Panc1 (cell line): ENCODE data around the gene POU2AF2. TPM values are rescaled to one million over a fixed set of nuclear protein-coding genes. Genes with fewer than 3 reads are reported as not detected.

Experiments used
- ATAC-seq: fragments of 200-7000 bp; cut with Tn5 transposase; 2 replicates; pipeline ENCODE4 v1.9.1; 2020; ENCODE audit warnings: mild to moderate bottlenecking, moderate library complexity
- BruUV-seq: library from RNA; stranded (reverse); fragments of 400-500 nt; replicated peaks from 2 replicates; lab custom pipeline; 2021; lab: Mats Ljungman, UMichigan
- CTCF ChIA-PET: fragments of 300-600 bp; sonication (Branson Sonifier 250); formaldehyde crosslinking; loops from one replicate; lab custom pipeline; 2022; ENCODE audit warnings: antibody characterized with exemption; lab: Charles Lee
- POLR2A ChIA-PET: fragments of 300-600 bp; sonication (Branson Sonifier 250); formaldehyde crosslinking; loops from one replicate; lab custom pipeline; 2022; ENCODE audit warnings: antibody characterized with exemption; lab: Charles Lee
- DNase-seq: peaks from one replicate; pipeline ENCODE4 v3.0.0-alpha.2; 2010; ENCODE audit warnings: low read depth, low spot score
- H3K27ac ChIP-seq: 2 replicates; pipeline ENCODE4 v1.5.1; 2011; ENCODE audit warnings: mild to moderate bottlenecking, low read length, inconsistent platforms
- H3K27me3 ChIP-seq: fragments of 200-500 bp; sonication (Bioruptor generic); 2 replicates; pipeline ENCODE4 v1.6.0; 2014; ENCODE audit warnings: low read length, inconsistent platforms; ENCODE audit not compliant: control insufficient read depth, insufficient read depth
- H3K36me3 ChIP-seq: fragments of 200-500 bp; sonication (Bioruptor generic); 2 replicates; pipeline ENCODE4 v1.5.1; 2014; ENCODE audit warnings: inconsistent platforms, mild to moderate bottlenecking, low read length, moderate library complexity; ENCODE audit not compliant: control insufficient read depth, insufficient read depth
- H3K4me1 ChIP-seq: 2 replicates; pipeline ENCODE4 v1.5.1; 2011; ENCODE audit warnings: inconsistent platforms, mild to moderate bottlenecking, low read length, moderate library complexity; ENCODE audit not compliant: control insufficient read depth, insufficient read depth
- H3K4me3 ChIP-seq, 2 experiments: 2 replicates each; pipeline ENCODE4 v1.5.1; 2011 to 2012; ENCODE audit warnings: low read depth in 2 of 2, low read length in 2 of 2, mild to moderate bottlenecking in 2 of 2, inconsistent platforms in 1 of 2, moderate library complexity in 1 of 2
- H3K9me3 ChIP-seq: fragments of 200-500 bp; sonication (Bioruptor generic); 2 replicates; pipeline ENCODE4 v1.5.1; 2014; ENCODE audit warnings: low read depth, mild to moderate bottlenecking, inconsistent platforms, low read length, moderate library complexity; ENCODE audit not compliant: control insufficient read depth, insufficient read depth
- POLR2AphosphoS5 ChIP-seq: IDR thresholded peaks from 2 replicates; pipeline ENCODE4 v1.6.1; 2012; ENCODE audit warnings: mild to moderate bottlenecking, low read depth, low read length, moderate library complexity
- SIN3A ChIP-seq: IDR thresholded peaks from 2 replicates; pipeline ENCODE4 v1.6.1; 2012; ENCODE audit warnings: low read depth, mild to moderate bottlenecking, low read length, moderate library complexity, borderline replicate concordance; ENCODE audit not compliant: insufficient read depth
- TCF7L2 ChIP-seq: IDR thresholded peaks from 2 replicates; pipeline ENCODE4 v1.6.1; 2011; ENCODE audit warnings: mild to moderate bottlenecking, low read depth, low read length, inconsistent platforms
- in situ Hi-C: cut with HindIII; loops from 2 replicates; pipeline ENCODE4 v1.10.0; 2016; ENCODE audit warnings: low sequenced_read_pairs, low pct_unique_long_range_greater_than_20kb
- intact Hi-C: fragments of 100-400 bp; cut with micrococcal nuclease; formaldehyde crosslinking; loops from one replicate; pipeline ENCODE4 v1.10.0; 2022; ENCODE audit not compliant: unreplicated experiment
- total RNA-seq: library from RNA; stranded (reverse); gene quantifications from one replicate; pipeline ENCODE4 v1.2.1, GENCODE V29; 2021; ENCODE audit not compliant: unreplicated experiment
- TF ChIP-seq, protein P1 (sequence below): fragments of 450-650 bp; IDR thresholded peaks from 2 replicates; pipeline ENCODE4 v1.5.1; 2017; ENCODE audit warnings: mild to moderate bottlenecking
- TF ChIP-seq, protein P2 (sequence below), 2 experiments: IDR thresholded peaks; 2 replicates each; pipeline ENCODE4 v1.6.1; 2011 to 2012; ENCODE audit warnings: low read depth in 2 of 2, control low read depth in 1 of 2, low read length in 1 of 2, mild to moderate bottlenecking in 1 of 2, moderate library complexity in 1 of 2; ENCODE audit not compliant: insufficient read depth in 1 of 2

Gene POU2AF2
- total RNA-seq, 1 experiment from 2014 or later = not detected

DNA sequence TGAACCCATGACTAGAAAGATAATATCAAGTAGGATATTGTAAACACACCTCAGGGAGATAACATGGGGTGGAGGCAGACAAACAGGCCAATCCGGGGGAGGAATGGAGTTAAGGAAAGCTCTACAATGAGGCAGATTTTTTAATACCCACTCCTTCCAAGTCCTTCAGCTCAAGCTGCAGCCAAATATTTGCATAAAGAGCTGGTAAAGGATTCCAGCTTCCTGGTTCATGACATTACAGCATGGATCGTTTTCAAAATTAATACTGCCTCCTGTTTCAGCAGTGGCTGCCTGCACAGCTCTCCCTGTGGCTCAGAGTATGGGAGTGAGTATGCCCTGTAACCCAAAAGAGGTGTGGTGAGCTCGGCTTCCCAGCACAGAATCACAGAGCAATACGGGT lies 57.9 kb downstream of the POU2AF2 start:
- Histone ChIP-seq H3K27ac (no peak overlapping the region), H3K36me3 (no peaks in the 10 kb centered on the region), H3K4me3 (no peak overlapping the region), H3K4me1 (no peaks in the 10 kb centered on the region), H3K27me3 (peaks cover 35% of the 10 kb centered on the region), H3K9me3 (no peaks in the 10 kb centered on the region)
- DNase-seq (no peak), ATAC-seq (no peak)
- intact Hi-C loops = no loop called here
- TF ChIP-seq POLR2AphosphoS5 = no peak
- in situ Hi-C loops = no loop called here
- BruUV-seq = no TSS peak
- ChIA-PET CTCF (interaction anchor here (0.7 kb wide), 1 partner anchor 144 kb away, joined by 5 read pairs; no protein-coding TSS in a partner anchor), POLR2A (no interaction called here)

DNA sequence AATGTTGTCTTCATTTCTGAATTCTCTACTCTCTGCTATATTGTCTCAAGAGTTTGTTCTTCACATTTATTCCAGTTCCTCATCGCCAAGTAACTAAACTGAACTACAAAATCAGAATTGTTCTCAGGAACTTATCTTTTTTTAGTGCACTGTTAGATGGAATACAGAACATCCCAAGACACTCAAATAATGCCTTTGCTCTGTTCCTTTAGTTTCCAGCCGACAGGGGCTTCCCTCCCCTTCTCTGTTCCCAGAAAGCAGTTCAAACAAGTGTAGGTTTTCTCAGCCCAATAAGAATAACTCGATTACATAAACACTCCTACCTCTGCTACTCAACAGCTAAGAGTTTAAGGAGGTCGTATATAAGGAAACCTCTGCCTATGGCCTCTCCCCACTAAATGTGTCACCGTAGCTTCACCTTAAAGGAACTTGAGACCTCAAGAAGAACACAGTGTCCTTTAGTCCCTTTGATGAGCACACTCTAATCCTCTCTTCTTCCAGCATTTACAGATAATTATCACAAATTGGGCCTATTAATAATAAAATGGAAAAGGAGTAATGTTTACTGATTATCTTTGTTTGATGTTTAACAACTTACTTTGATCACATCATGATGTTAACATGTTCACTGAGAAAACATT lies 59.8 kb downstream of the POU2AF2 start:
- intact Hi-C loops = no loop called here

More for the DNA sequence above, 59.8 kb downstream of the POU2AF2 start:
- Histone ChIP-seq H3K27ac (no peak overlapping the region), H3K9me3 (no peaks in the 10 kb centered on the region), H3K4me3 (no peak overlapping the region), H3K4me1 (no peaks in the 10 kb centered on the region), H3K36me3 (no peaks in the 10 kb centered on the region), H3K27me3 (peaks cover 47% of the 10 kb centered on the region)
- TF ChIP-seq POLR2AphosphoS5 (no peak), TCF7L2 (no peak), SIN3A (no peak)
- TF ChIP-seq, protein P1, sequence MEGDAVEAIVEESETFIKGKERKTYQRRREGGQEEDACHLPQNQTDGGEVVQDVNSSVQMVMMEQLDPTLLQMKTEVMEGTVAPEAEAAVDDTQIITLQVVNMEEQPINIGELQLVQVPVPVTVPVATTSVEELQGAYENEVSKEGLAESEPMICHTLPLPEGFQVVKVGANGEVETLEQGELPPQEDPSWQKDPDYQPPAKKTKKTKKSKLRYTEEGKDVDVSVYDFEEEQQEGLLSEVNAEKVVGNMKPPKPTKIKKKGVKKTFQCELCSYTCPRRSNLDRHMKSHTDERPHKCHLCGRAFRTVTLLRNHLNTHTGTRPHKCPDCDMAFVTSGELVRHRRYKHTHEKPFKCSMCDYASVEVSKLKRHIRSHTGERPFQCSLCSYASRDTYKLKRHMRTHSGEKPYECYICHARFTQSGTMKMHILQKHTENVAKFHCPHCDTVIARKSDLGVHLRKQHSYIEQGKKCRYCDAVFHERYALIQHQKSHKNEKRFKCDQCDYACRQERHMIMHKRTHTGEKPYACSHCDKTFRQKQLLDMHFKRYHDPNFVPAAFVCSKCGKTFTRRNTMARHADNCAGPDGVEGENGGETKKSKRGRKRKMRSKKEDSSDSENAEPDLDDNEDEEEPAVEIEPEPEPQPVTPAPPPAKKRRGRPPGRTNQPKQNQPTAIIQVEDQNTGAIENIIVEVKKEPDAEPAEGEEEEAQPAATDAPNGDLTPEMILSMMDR = no peak
- TF ChIP-seq, protein P2, sequence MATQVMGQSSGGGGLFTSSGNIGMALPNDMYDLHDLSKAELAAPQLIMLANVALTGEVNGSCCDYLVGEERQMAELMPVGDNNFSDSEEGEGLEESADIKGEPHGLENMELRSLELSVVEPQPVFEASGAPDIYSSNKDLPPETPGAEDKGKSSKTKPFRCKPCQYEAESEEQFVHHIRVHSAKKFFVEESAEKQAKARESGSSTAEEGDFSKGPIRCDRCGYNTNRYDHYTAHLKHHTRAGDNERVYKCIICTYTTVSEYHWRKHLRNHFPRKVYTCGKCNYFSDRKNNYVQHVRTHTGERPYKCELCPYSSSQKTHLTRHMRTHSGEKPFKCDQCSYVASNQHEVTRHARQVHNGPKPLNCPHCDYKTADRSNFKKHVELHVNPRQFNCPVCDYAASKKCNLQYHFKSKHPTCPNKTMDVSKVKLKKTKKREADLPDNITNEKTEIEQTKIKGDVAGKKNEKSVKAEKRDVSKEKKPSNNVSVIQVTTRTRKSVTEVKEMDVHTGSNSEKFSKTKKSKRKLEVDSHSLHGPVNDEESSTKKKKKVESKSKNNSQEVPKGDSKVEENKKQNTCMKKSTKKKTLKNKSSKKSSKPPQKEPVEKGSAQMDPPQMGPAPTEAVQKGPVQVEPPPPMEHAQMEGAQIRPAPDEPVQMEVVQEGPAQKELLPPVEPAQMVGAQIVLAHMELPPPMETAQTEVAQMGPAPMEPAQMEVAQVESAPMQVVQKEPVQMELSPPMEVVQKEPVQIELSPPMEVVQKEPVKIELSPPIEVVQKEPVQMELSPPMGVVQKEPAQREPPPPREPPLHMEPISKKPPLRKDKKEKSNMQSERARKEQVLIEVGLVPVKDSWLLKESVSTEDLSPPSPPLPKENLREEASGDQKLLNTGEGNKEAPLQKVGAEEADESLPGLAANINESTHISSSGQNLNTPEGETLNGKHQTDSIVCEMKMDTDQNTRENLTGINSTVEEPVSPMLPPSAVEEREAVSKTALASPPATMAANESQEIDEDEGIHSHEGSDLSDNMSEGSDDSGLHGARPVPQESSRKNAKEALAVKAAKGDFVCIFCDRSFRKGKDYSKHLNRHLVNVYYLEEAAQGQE (IDR thresholded peaks at IDR 0.05; ENCODE audit: insufficient read depth in 1 of 2, low read depth in 2 of 2, low read length in 1 of 2) = no peak
- in situ Hi-C loops = no loop called here
- ATAC-seq (no peak), DNase-seq (no peak)
- ChIA-PET POLR2A (no interaction called here), CTCF (interaction anchor here (0.7 kb wide), 1 partner anchor 10 kb away, joined by 5 read pairs; no protein-coding TSS in a partner anchor)
- no TSS peak for BruUV-seq
